Measurements from ENCODE around the gene OR10P1.
A peak's percentile ranks its signal among the peaks of the same experiment; 100 is the strongest.
"Not testable (repeated sequence)": the region's sequence is repeated elsewhere in the genome, so short reads cannot be mapped to it uniquely, and the experiment has no call there.

The OR10P1 gene, protein sequence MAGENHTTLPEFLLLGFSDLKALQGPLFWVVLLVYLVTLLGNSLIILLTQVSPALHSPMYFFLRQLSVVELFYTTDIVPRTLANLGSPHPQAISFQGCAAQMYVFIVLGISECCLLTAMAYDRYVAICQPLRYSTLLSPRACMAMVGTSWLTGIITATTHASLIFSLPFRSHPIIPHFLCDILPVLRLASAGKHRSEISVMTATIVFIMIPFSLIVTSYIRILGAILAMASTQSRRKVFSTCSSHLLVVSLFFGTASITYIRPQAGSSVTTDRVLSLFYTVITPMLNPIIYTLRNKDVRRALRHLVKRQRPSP

DNA sequence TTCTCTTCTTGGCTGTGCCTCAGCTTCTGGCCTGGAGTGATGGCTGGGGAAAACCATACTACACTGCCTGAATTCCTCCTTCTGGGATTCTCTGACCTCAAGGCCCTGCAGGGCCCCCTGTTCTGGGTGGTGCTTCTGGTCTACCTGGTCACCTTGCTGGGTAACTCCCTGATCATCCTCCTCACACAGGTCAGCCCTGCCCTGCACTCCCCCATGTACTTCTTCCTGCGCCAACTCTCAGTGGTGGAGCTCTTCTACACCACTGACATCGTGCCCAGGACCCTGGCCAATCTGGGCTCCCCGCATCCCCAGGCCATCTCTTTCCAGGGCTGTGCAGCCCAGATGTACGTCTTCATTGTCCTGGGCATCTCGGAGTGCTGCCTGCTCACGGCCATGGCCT, at the start of gene OR10P1:
Gene OR10P1 (plus strand): TSS at position 40 of the 400 bp plus-strand sequence. CDS start 0 bp downstream, at position 40.
- DNase-seq = no peak

DNA sequence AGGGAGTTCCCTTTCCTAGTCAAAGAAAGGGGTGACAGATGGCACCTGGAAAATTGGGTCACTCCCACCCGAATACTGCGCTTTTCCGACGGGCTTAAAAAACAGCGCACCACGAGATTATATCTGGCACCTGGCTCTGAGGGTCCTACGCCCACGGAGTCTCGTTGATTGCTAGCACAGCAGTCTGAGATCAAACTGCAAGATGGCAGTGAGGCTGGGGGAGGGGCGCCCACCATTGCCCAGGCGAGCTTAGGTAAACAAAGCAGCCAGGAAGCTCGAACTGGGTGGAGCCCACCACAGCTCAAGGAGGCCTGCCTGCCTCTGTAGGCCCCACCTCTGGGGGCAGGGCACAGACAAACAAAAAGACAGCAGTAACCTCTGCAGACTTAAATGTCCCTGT, 46.5 kb upstream of the OR10P1 start:
- not testable (repeated sequence) for DNase-seq

DNA sequence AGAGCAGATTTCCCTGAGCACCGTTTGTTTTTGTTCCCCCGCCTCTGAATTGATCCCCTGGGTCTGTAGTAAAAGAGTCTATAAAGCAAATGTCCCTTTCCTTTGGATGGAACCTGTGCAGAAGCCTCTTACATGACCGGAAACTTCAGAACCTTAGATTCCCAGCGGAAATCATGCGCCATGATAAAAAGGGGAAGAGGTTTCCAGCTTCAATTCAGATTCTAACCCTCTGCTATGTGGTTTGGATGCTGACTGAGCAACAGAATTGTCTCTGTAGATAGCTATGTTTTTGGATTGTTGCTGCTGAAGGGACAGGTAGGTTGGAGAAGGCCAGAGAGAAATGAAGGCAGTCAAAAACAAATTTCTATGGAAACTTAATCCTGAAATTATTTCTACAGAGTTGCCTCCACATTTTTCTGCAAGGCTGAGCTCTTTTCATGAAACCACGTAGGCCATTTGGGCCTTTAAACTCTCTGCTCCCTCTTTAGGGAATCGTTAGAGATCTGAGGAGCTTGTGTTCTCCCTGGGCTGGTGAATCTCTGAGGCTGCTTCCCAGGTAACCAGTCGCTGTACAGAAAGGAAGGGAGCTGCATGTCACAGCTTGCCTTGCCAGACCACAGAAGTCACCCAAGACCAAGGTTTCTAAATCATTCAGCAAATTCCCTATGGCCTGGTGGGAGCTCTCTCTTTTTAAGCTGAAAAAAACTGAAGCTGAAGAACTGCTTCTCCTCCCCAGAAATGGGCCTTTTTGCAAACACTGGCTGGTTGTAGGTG, 28.7 kb upstream of the OR10P1 start:
- no peak for DNase-seq

DNA sequence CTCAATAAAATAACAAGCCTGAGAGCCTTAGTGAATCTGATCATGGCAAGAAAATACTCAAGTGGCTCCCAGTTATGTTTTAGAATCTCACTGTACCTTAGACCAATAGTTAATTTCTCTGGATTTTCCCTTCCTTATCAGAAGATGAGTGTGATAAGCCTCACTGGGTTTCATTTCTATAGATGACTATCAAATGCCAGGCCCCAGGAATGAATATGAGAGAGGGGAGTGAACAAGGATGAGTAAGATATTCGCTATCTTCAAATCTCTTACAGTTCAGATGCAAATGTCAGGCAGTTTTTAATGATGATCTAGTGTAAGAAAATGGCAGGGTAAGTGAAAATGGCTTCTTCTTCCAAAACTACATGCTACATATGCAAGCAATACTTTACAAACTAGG, 26.1 kb upstream of the OR10P1 start:
- no peak for DNase-seq

DNA sequence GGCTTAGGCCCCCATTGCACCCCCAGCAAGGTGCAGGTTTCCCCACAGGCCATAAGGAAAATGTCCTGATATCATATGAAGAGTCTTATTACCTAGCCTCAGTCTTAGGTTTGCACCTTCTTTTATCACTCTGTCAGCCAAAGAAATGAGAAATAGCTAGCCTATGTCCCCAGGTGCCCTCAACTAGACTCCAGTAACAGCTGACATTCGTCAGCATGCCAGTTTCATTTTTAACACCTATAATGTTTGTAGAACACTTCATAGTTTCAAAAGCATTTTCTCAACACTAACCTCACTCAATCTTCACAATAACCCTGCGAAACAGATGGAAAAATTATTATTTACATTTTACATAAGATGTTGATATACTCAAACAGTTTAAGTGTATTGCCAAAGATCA, 24.0 kb upstream of the OR10P1 start:
- no peak for DNase-seq

DNA sequence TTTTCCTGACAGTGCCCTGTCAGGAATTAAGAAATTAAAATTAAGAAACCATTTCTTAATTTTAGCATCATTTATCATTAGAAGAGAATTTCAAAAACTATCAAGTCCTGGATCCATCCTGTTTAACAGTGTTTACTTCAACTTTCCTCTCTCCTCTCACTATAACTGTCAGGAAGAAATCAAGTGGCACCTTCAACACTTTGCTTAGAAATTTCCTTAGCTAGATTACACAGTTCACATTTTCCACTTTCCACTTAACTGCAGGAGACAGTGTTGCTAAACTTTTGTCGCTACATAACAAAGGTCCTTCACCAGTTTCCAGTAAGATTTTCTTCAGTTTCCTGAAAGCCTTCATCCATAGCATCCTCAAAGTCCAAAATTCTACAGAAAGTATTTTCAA, 21.9 kb upstream of the OR10P1 start:
- DNase-seq = no peak

DNA sequence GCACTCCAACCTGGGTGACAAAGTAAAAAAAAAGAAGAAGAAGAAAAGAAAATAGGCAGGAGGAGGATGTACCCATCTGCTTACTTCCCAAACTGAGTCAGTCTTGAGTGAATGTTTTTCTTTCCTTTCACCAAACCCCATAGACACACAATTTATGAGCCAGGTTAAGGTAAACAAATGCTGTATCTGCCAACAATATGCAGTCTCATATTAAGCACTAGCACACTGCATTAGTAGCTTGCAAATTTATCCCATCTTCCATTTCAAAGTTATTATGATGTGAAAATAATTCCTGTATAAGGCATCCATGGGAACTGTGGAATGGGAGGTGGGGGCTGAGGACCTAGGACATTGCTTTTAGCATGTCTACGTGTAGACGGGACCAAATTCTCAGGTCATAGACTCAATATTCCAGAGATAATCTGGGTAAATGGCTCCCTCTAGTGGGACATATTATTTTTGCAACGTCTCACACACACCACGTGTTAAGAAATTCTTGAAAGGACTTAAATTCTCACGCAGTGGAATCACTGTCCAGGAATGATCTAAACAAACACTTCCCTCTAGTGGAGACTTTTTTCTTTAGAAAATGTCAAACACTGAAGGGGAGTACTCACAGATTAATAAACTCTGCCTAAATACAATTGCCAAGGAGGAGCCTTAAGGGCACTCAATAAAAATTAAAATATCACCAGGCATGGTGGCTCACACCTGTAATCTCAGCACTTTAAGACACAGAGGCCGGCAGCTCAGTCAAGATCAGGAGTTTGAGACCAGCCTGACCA, 17.1 kb upstream of the OR10P1 start:
- no peak for DNase-seq

DNA sequence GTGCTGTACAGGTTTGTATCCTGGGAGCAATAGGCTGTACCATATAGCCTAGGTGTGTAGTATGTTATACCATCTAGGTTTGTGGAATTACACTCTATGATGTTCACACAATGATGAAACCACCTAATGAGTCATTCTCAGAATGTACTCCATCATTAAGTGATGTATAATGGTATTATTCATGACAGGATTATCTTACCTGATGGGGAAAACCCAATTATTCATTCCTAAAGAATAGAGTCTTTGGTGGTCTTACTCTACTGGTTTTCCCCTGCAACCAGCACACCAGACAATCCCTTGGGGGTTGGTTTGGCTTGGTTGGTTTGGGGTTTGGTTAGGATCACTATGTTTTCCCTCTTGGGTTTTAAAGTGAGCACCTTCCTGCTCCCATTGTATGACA, 12.6 kb upstream of the OR10P1 start:
- no peak for DNase-seq

DNA sequence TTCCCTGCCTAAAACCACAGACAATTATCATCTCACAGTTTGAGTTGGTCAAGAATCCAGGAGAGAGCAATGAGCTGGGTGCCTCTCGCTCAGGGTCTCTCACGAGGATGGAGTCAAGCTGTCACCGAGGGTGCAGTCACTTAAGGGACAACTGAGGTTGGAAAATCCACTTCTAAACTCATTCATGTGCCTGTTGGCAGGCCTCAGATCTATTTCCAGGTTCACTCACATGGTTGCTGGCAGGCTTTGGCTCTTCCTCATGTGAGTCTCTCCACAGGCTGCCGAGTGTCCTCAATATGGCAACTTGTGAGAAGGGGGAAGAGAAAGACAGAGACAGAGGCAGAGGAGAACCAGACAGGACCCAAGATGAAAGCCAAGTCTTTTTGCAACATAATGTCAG, 10.5 kb upstream of the OR10P1 start:
- no peak for DNase-seq

DNA sequence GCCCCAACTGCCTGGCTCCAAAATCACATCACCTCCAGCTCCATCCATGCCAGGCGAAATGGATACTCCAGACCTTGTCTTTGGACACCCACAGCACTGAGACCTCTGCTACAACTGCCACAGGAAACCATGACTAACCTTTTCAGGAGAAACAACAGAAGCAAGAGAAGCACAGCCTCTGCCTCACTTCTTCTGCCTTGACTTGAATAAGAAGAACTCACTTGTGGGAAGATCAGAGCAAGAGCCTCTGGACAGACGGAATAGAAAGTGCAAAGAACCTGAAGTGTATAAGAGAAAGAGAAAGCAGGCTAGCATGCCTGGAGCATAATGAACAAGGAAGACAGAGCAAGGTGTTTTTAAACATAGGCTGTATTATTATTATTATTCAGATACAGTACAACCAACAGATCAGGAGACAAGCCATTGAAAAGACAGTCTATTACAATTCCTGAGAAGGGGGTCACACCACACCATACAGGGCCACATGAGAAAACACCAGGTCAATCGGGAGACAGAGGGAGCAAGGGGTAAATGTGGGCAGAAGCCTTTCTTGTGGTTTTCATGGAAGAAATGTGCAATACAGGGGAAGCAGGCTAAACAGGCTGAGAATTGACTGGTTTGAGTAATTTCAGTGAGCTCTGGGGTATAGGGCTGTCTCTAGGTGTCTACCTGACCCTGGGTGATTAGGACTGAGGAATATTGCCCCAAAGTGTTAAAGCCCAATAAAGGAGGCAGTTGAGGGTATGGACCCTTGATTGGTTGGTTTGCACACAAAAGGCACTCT, 7.4 kb upstream of the OR10P1 start:
- no peak for DNase-seq

DNA sequence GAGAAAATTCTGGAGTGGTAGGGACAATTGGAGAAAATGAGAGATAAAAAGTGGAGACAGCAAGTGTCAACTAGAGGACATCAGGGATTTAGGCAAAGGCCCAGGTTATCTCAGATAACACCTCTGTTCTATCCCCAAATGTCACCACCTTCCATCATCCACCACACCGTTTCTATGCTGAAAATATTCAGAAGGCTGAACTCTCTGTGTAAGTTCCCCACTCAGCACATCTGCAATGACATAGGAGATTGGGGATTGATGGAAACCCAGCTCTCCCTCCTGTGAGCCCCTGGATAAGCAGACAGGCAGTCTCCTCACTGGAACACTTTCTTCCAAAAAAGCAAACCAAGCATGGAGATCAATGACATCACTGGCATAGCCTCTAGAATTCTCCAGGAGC, 5.6 kb upstream of the OR10P1 start:
- no peak for DNase-seq

DNA sequence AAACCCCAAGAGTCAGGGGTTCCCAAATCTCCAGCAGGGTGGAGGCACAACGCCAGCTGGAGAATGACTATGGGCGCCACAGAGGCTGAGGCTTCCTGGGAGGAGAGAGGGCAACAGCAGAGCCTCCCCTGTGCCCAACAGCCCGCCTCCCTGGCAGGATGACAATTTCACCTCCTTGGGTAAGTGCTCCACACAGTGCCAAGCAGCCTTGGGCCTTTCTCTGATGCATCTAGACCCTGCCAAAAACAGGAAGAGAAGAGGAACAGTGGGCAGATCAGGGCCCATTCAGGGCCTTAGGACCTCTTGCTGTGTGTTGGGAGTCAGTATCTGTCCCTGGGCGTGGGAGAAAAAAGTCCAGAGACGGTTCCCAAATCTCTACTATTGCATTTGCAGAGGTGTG, 5.0 kb upstream of the OR10P1 start:
- DNase-seq = no peak

DNA sequence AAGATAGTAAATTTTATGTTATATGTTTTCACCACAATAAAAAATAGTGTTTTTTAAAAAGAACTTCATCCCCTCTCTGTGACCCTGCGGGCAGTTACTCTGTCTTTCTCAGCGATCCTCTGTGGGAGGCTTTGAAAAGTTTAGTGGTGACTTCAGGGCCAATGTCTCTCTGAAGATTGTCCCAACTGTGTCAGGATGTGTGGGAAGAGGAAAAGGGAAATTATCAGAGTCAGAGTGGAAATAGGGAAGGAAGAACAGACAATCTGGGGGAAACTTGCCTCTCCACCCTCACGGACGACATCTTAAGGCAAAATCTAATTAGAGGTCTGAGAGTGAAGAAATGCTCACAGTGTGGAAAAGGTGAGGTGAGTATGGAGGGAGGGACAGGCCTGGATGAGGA, 3.5 kb upstream of the OR10P1 start:
- no peak for DNase-seq

DNA sequence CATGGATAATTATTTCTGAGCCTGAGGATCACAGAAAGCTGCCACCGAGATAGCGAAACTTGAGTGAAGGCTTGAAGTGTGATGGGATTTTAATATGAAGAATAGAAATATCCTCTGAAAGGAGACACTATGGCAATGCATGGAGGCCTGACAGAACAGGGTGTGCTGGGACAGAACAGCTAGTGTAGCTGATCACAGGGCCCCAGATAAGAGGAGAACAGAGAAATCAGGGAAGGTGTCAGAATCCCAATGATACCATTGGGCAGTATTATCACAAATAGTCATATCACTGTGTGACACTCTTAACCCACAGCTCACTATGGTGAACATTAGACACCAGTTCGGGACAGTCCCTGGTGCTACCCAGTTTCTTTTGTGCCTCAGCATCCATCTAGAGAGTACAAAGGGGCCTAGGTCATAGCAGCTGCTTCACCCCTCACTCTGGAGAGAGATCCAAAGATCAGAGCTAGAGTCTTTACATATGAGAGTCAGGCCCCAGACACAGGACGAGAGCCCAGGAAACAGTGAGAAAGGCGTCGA, 506 bp upstream of the OR10P1 start:
- DNase-seq = no peak

DNA sequence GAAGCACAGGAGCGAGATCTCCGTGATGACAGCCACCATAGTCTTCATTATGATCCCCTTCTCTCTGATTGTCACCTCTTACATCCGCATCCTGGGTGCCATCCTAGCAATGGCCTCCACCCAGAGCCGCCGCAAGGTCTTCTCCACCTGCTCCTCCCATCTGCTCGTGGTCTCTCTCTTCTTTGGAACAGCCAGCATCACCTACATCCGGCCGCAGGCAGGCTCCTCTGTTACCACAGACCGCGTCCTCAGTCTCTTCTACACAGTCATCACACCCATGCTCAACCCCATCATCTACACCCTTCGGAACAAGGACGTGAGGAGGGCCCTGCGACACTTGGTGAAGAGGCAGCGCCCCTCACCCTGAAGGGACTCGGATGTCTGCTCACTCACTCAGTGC, 775 bp downstream of the OR10P1 start:
- DNase-seq = peak; percentile 38

DNA sequence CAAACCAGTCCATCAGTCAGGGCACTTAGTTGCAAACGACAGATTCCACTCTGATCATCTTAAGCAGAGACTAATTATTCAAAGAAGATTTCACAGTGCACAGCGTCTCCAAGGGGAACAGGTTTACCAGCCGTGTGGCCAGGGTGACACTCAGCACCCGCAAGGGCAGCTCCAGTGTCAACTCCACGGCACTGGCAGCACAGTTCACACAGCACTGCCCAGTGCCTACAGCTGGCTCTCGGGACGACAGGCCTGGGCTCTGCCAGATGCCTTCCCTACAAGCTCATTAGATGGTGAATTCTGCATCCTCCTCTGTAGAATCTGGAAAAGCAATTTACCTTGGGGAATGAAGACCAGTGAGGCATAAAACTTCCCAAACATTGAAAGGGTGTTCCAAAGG, 4.9 kb downstream of the OR10P1 start:
- DNase-seq = no peak

DNA sequence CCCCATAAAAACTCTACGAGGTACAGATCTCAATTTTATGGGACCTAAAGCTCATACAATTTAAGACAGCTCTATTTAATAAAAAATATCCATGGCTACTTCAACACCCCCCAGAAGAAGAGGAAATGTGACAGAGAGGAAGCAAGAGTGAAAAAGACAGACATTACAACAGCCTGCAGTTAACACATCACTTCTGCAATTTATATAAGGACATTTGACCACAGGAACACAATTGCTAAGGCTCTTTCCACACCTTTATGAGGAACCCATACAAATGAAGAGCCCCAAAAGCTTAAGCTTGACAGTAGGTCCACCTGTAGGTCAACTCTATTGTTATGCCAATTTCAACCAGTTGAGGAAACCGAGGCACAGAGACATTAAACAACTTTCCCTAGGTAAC, 5.6 kb downstream of the OR10P1 start:
- DNase-seq = no peak

DNA sequence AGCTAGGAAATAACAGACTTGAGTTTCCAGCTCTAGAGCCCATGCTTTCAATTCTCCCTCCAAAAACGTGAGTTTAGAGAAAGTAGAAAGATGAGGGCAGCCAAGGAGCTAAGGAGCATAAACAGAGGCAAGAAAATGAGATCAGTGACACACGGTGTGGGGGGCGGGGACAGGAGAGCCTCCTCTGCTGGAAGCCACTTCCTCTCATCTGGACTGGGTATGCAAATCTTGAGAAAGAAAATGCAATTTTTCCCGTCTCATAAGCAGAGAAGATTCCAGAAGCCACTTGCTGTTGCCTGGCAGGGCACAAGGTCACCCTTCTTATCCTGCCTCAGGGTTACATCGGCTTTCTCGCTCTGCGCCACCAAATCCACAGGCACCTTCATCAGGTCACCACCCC, 6.0 kb downstream of the OR10P1 start:
- DNase-seq = no peak

DNA sequence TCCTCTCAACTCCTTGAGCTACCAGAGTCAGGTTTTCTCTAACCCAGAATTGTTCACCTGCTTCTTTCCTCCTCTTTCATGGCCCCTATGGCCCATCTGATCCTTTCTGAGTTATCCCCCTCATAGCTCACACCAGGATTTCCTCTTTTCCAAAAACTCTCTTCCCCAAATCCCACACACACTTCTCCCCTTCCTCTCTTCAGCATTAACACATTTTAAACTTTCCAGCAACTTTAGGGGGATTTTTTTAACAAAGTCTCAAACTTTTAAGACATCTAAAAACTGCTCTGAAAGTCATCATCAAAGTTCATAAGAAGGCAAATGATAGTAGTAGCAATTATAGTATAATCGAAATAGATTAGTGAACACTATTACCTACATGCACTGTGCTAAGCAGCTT, 7.9 kb downstream of the OR10P1 start:
- no peak for DNase-seq

DNA sequence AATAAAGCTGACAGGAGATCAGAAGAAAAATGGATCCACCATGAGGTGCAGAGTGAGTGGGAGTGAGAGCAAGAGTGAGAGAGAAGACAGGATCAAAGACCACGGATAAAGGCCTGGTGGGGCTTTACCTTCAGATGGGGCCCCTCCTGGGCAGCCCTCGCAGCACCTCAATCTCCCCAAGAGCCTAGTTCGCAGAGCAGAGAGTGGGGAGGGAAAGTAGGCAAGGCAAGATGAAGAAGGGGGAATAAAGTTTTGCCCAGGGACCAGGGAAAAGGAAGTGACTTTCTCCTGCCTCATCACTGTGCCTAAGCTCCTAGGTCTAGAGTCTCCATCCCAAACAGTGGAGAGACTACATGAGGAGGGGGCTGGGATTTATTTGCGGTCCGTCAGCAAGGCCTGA, 10.3 kb downstream of the OR10P1 start:
- DNase-seq = no peak

DNA sequence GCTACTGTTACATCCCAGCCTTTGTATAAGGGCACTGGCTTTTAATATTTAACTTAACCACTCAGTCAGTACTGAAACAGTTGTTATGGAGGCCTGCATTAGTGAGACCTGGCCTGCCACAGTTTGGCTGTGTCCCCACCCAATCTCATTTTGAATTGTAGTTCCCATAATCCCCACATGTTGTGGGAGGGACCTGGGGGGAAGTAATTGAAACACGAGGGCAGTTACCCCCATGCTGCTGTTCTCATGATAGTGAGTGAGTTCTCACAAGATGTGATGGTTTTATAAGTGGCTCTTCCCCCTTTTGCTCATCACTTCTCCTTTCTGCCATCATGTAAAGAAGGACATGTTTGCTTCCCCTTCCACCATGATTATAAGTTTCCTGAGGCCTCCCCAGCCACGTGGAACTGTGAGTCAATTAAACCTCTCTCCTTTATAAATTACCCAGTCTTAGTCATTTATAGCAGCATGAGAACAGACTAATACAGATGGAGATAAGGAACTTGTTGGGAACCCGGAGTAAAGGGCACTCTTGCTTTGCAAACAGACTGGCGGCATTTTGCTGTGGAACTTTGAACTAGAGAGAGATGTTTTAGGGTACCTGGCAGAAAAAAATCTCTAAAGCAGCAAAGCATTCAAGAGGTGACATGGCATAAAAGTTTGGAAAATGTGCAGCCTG, 14.1 kb downstream of the OR10P1 start:
- DNase-seq = not testable (repeated sequence)

DNA sequence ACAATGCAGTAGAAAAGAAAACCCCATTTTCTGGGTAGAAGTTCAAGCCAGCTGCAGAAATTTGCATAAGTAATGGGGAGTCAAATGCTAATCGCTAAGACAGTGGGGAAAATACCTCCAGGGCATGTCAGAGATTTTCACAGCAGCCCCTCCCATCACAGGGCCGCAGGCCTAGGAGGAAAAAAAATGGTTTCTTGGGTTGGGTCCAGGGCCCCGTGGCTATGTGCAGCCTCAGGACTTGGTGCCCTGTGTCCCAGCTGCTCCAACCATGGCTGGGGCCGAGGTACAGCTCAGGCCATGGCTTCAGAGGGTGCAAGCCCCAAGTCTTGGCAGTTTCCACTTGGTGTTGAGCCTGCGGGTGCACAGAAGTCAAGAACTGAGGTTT, 14.6 kb downstream of the OR10P1 start:
- DNase-seq = no peak

Measured in stimulated activated naive CD4-positive, alpha-beta T cell treated with Interleukin-2 at 50 U/mL for 16 hours (primary cell).